Keratinocyte (primary cell): ENCODE results near the gene TDRD10. TPM values are rescaled to one million over a fixed set of nuclear protein-coding genes. Genes with fewer than 3 reads are reported as not detected.

ENCODE experiments used
- DNase-seq: peaks from one replicate; pipeline ENCODE4 v3.0.0-alpha.2; 2011; ENCODE audit warnings: low read depth, missing footprints, low spot score
- FAIRE-seq: peaks from 2 replicates; lab custom pipeline; 2011; peaks lifted over from hg19 to GRCh38; lab: Jason Lieb, UNC
- H2AFZ ChIP-seq: 2 replicates; pipeline ENCODE4 v1.6.0; 2012; ENCODE audit warnings: low read length, control low read depth, inconsistent platforms; ENCODE audit not compliant: control insufficient read depth
- H3K27ac ChIP-seq: 2 replicates; pipeline ENCODE4 v1.5.1; 2011; ENCODE audit warnings: low read length; ENCODE audit not compliant: control insufficient read depth, insufficient read depth
- H3K27me3 ChIP-seq: 3 replicates; pipeline ENCODE4 v1.6.0; 2011; ENCODE audit warnings: low read length; ENCODE audit not compliant: control insufficient read depth, insufficient read depth; ENCODE audit errors: extremely low read depth
- H3K36me3 ChIP-seq, 2 experiments: 2 replicates in 1 of 2; 3 replicates in 1 of 2; pipeline ENCODE4 v1.5.1; 2011; ENCODE audit warnings: low read length in 2 of 2, mild to moderate bottlenecking in 1 of 2; ENCODE audit not compliant: control insufficient read depth in 2 of 2, insufficient read depth in 2 of 2; ENCODE audit errors: extremely low read depth in 1 of 2
- H3K4me1 ChIP-seq: 3 replicates; pipeline ENCODE4 v1.5.1; 2011; ENCODE audit warnings: low read length; ENCODE audit not compliant: control insufficient read depth, insufficient read depth; ENCODE audit errors: extremely low read depth
- H3K4me2 ChIP-seq: 3 replicates; pipeline ENCODE4 v1.6.0; 2011; ENCODE audit warnings: low read depth, low read length; ENCODE audit not compliant: control insufficient read depth, insufficient read depth; ENCODE audit errors: extremely low read depth
- H3K4me3 ChIP-seq, 3 experiments: fragments of 200-600 bp in 1 of 3; sonication (generic) in 1 of 3; 2 replicates in 2 of 3; 3 replicates in 1 of 3; pipeline ENCODE4 v1.5.1; 2011 to 2016; ENCODE audit warnings: low read length in 3 of 3, mild to moderate bottlenecking in 3 of 3, control low read depth in 2 of 3, inconsistent platforms in 1 of 3, low read depth in 1 of 3, mixed read lengths in 1 of 3, mixed run types in 1 of 3, moderate library complexity in 1 of 3; ENCODE audit not compliant: control insufficient read depth in 2 of 3, insufficient read depth in 2 of 3; ENCODE audit errors: extremely low read depth in 1 of 3
- H3K79me2 ChIP-seq: 2 replicates; pipeline ENCODE4 v1.6.0; 2012; ENCODE audit warnings: low read length; ENCODE audit not compliant: control insufficient read depth, insufficient read depth
- H3K9ac ChIP-seq: 3 replicates; pipeline ENCODE4 v1.6.0; 2011; ENCODE audit warnings: low read length; ENCODE audit not compliant: control insufficient read depth, insufficient read depth; ENCODE audit errors: extremely low read depth
- H3K9me1 ChIP-seq: 3 replicates; pipeline ENCODE4 v1.6.0; 2011; ENCODE audit warnings: low read length; ENCODE audit not compliant: control insufficient read depth, insufficient read depth; ENCODE audit errors: extremely low read depth
- H3K9me3 ChIP-seq: 2 replicates; pipeline ENCODE4 v1.5.1; 2012; ENCODE audit warnings: low read depth, low read length; ENCODE audit not compliant: control insufficient read depth
- H4K20me1 ChIP-seq: 3 replicates; pipeline ENCODE4 v1.6.0; 2011; ENCODE audit warnings: low read length; ENCODE audit not compliant: control insufficient read depth, insufficient read depth; ENCODE audit errors: extremely low read depth
- CTCF ChIP-seq, 3 experiments: IDR thresholded peaks in 1 of 3; conservative IDR thresholded peaks in 1 of 3; optimal IDR thresholded peaks in 1 of 3; 2 replicates in 2 of 3; 3 replicates in 1 of 3; pipeline versions ENCODE3 to v1.5.1; 2011; ENCODE audit warnings: low read length in 3 of 3, mild to moderate bottlenecking in 3 of 3, moderate library complexity in 2 of 3, control low read depth in 1 of 3, inconsistent platforms in 1 of 3; ENCODE audit not compliant: insufficient read depth in 2 of 3; ENCODE audit errors: extremely low read depth in 1 of 3
- EZH2 ChIP-seq: IDR thresholded peaks from one replicate; pipeline ENCODE4 v1.6.1; 2012; ENCODE audit warnings: inconsistent platforms, mild to moderate bottlenecking, low read length, moderate library complexity
- dilution Hi-C: fragments of 300-500 bp; cut with MboI; formaldehyde crosslinking; loops from one replicate; pipeline ENCODE4 v1.7.0; 2020; ENCODE audit warnings: low sequenced_read_pairs; ENCODE audit not compliant: extremely low pct_ligation_motif_present
- polyA plus RNA-seq, 5 experiments: library from polyadenylated mRNA; depleted of rRNA in 3 of 5; stranded (reverse) in 3 of 5; stranded (forward) in 1 of 5; unstranded in 1 of 5; fragments of >200 nt; gene quantifications; 1 replicate in 1 of 5; 2 replicates in 3 of 5; 3 replicates in 1 of 5; pipeline versions ENCODE4 v1.2.1 to v1.2.3, GENCODE V29; 2011 to 2012; ENCODE audit warnings: missing spikeins in 2 of 5, low read depth in 1 of 5, low replicate concordance in 1 of 5

Gene TDRD10
- polyA plus RNA-seq, 1 donor (not counting 4 experiments of a cell fraction or from before 2014, with no cell fraction given) = not detected

- FAIRE-seq (no peak), DNase-seq (no peak)
- no peaks in the 10 kb centered on the region for H3K9me1 ChIP-seq
- no peaks in the 10 kb centered on the region for H3K27me3 ChIP-seq
- no peak overlapping the region for H3K27ac ChIP-seq
- H4K20me1 ChIP-seq = no peaks in the 10 kb centered on the region
- no peak overlapping the region for H2AFZ ChIP-seq
- H3K4me2 ChIP-seq = no peak overlapping the region
- no peaks in the 10 kb centered on the region for H3K9me3 ChIP-seq
- H3K36me3 ChIP-seq = peaks cover 7 to 8% of the 10 kb centered on the region in 2 experiments
- no peak overlapping the region for H3K4me3 ChIP-seq
- no peak overlapping the region for H3K9ac ChIP-seq
- dilution Hi-C loops = no loop called here
- H3K79me2 ChIP-seq = no peaks in the 10 kb centered on the region
- no peaks in the 10 kb centered on the region for H3K4me1 ChIP-seq
- TF ChIP-seq CTCF (optimal IDR thresholded peaks at IDR 0.05 in 1 of 3, IDR thresholded peaks at IDR 0.05 in 1 of 3, conservative IDR thresholded peaks at IDR 0.05 in 1 of 3; ENCODE audit: extremely low read depth in 1 of 3, insufficient read depth in 2 of 3, low read length in 3 of 3) (no peak), EZH2 (no peak)
Observed at GRCh38 chr1:154468535-154469250, 33.3 kb upstream of the TDRD10 start.

DNA sequence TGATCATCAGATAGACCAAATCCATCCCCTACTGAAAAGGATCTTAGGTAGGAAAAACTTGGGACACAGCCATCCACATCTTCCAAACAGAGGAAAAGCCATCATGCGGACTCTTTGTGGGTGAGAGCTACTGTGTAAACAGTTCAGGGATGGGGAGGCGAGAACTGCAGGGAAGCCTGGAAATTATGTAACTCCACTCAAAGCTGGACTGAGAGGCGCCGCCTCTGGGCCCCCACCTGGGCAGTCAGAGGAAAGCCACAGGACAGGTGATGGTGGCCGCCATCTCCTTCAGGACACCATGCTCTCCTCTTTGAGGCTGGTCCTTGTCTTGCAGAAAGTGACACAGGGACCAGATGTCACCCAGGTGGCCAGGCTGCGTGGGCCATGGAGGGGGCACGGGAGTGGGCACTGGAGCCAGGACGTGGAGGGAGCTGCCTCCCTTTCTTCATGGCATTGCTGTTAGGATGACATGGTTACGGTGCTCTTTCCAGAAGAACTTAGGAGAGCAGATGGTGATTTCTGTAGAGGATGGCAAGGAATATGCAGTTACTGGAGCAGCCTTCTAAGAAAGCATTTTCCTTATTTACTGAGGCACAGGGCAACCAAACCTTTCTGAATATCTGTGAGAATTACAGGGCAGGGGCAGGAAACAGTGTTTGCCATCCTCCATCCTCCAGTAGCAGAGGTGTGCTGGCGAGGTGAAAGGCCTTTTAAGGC lies 32.0 kb upstream of the TDRD10 start:
- dilution Hi-C loops = no loop called here
- H3K27ac ChIP-seq = no peak overlapping the region
- H3K79me2 ChIP-seq = no peaks in the 10 kb centered on the region
- no peak overlapping the region for H3K4me3 ChIP-seq
- FAIRE-seq = no peak
- DNase-seq = no peak
- no peaks in the 10 kb centered on the region for H3K27me3 ChIP-seq
- no peak overlapping the region for H3K4me2 ChIP-seq
- H3K36me3 ChIP-seq = peaks cover 5 to 6% of the 10 kb centered on the region in 2 experiments
- H3K9ac ChIP-seq = no peak overlapping the region
- no peak overlapping the region for H2AFZ ChIP-seq
- no peaks in the 10 kb centered on the region for H4K20me1 ChIP-seq
- H3K4me1 ChIP-seq = peaks cover 6% of the 10 kb centered on the region
- H3K9me1 ChIP-seq = no peaks in the 10 kb centered on the region
- no peaks in the 10 kb centered on the region for H3K9me3 ChIP-seq
- TF ChIP-seq CTCF (optimal IDR thresholded peaks at IDR 0.05 in 1 of 3, IDR thresholded peaks at IDR 0.05 in 1 of 3, conservative IDR thresholded peaks at IDR 0.05 in 1 of 3; ENCODE audit: extremely low read depth in 1 of 3, insufficient read depth in 2 of 3, low read length in 3 of 3) (no peak), EZH2 (no peak)
